H9 (cell line): ENCODE measurements around the gene MUC4. TPM values are rescaled to one million over a fixed set of nuclear protein-coding genes. Genes with fewer than 3 reads are reported as not detected.

Experiments
- DNase-seq: peaks from one replicate; pipeline ENCODE4 v3.0.0-alpha.2; 2017
- H2AFZ ChIP-seq: one replicate; pipeline ENCODE4 v1.6.1; 2013; ENCODE audit warnings: mild to moderate bottlenecking, low read length, control low read depth, moderate library complexity
- H2AK5ac ChIP-seq: 2 replicates; pipeline ENCODE4 v1.6.1; 2013; ENCODE audit warnings: low read length, control low read depth, mixed read lengths; ENCODE audit not compliant: insufficient read length
- H2BK120ac ChIP-seq: one replicate; pipeline ENCODE4 v1.6.1; 2013; ENCODE audit warnings: low read depth, mild to moderate bottlenecking, low read length, control low read depth, inconsistent platforms; ENCODE audit not compliant: poor library complexity, severe bottlenecking
- H2BK12ac ChIP-seq: 2 replicates; pipeline ENCODE4 v1.6.1; 2013; ENCODE audit warnings: low read length, control low read depth, mixed read lengths, low read depth; ENCODE audit not compliant: insufficient read length
- H2BK15ac ChIP-seq: 2 replicates; pipeline ENCODE4 v1.6.1; 2013; ENCODE audit warnings: low read depth, low read length, control low read depth
- H2BK20ac ChIP-seq: one replicate; pipeline ENCODE4 v1.6.1; 2013; ENCODE audit warnings: low read depth, mild to moderate bottlenecking, low read length, control low read depth, inconsistent platforms; ENCODE audit not compliant: poor library complexity, severe bottlenecking
- H2BK5ac ChIP-seq: 2 replicates; pipeline ENCODE4 v1.6.1; 2013; ENCODE audit warnings: low read length, control low read depth, mixed read lengths; ENCODE audit not compliant: insufficient read length
- H3K14ac ChIP-seq: 2 replicates; pipeline ENCODE4 v1.6.1; 2013; ENCODE audit warnings: low read length, control low read depth; ENCODE audit not compliant: insufficient read depth
- H3K18ac ChIP-seq: 2 replicates; pipeline ENCODE4 v1.6.1; 2013; ENCODE audit warnings: low read depth, mild to moderate bottlenecking, mixed read lengths, low read length, control low read depth; ENCODE audit not compliant: insufficient read length
- H3K23ac ChIP-seq: 2 replicates; pipeline ENCODE4 v1.6.1; 2013; ENCODE audit warnings: low read length, control low read depth, mixed read lengths, low read depth; ENCODE audit not compliant: insufficient read length
- H3K23me2 ChIP-seq: 2 replicates; pipeline ENCODE4 v1.6.1; 2013; ENCODE audit warnings: low read depth, mild to moderate bottlenecking, mixed read lengths, low read length, control low read depth; ENCODE audit not compliant: insufficient read length, poor library complexity, severe bottlenecking
- H3K27ac ChIP-seq: 2 replicates; pipeline ENCODE4 v1.5.1; 2013; ENCODE audit warnings: low read length, control low read depth, mixed read lengths, low read depth; ENCODE audit not compliant: insufficient read length
- H3K27me3 ChIP-seq: 2 replicates; pipeline ENCODE4 v1.6.1; 2013; ENCODE audit warnings: low read length, control low read depth, inconsistent platforms; ENCODE audit not compliant: insufficient read depth
- H3K4ac ChIP-seq: 2 replicates; pipeline ENCODE4 v1.6.1; 2013; ENCODE audit warnings: low read depth, mild to moderate bottlenecking, control low read depth, inconsistent platforms, low read length, moderate library complexity
- H3K4me1 ChIP-seq: 2 replicates; pipeline ENCODE4 v1.6.1; 2013; ENCODE audit warnings: low read length, control low read depth, inconsistent platforms; ENCODE audit not compliant: insufficient read depth
- H3K4me2 ChIP-seq: 2 replicates; pipeline ENCODE4 v1.6.1; 2013; ENCODE audit warnings: low read length, control low read depth, mixed read lengths; ENCODE audit not compliant: insufficient read length, insufficient read depth
- H3K56ac ChIP-seq: 2 replicates; pipeline ENCODE4 v1.6.1; 2013; ENCODE audit warnings: low read depth, mild to moderate bottlenecking, mixed read lengths, low read length, control low read depth; ENCODE audit not compliant: insufficient read length
- H3K79me1 ChIP-seq: 2 replicates; pipeline ENCODE4 v1.6.1; 2013; ENCODE audit warnings: low read depth, mild to moderate bottlenecking, moderate library complexity, low read length, control low read depth, inconsistent platforms; ENCODE audit not compliant: insufficient read depth, poor library complexity, severe bottlenecking
- H3K79me2 ChIP-seq: 2 replicates; pipeline ENCODE4 v1.6.1; 2013; ENCODE audit warnings: low read length, control low read depth, inconsistent platforms; ENCODE audit not compliant: insufficient read depth
- H3K9ac ChIP-seq: 2 replicates; pipeline ENCODE4 v1.6.1; 2013; ENCODE audit warnings: low read length, control low read depth, mixed read lengths; ENCODE audit not compliant: insufficient read length; ENCODE audit errors: extremely low read depth
- H3K9me3 ChIP-seq: one replicate; pipeline ENCODE4 v1.6.1; 2013; ENCODE audit warnings: low read depth, low read length, inconsistent platforms; ENCODE audit not compliant: control insufficient read depth
- H3T11ph ChIP-seq: one replicate; pipeline ENCODE4 v1.6.1; 2013; ENCODE audit warnings: mild to moderate bottlenecking, low read length, control low read depth, inconsistent platforms
- H4K20me1 ChIP-seq: one replicate; pipeline ENCODE4 v1.6.1; 2013; ENCODE audit not compliant: control insufficient read depth, insufficient read length, insufficient read depth
- H4K5ac ChIP-seq: 2 replicates; pipeline ENCODE4 v1.6.1; 2013; ENCODE audit warnings: low read depth, mild to moderate bottlenecking, mixed read lengths, low read length, control low read depth; ENCODE audit not compliant: insufficient read length
- H4K8ac ChIP-seq: replicated peaks from 2 replicates; pipeline ENCODE4 v1.6.1; 2013; ENCODE audit warnings: low read length, control low read depth, mixed read lengths, low read depth; ENCODE audit not compliant: insufficient read length
- H4K91ac ChIP-seq: 2 replicates; pipeline ENCODE4 v1.6.1; 2013; ENCODE audit warnings: low read depth, mild to moderate bottlenecking, moderate library complexity, mixed read lengths, low read length, control low read depth; ENCODE audit not compliant: insufficient read length
- H3K27ac Mint-ChIP-seq, 3 experiments: 2 replicates in 2 of 3; 3 replicates in 1 of 3; pipeline ENCODE4 v1.8.0; 2020 to 2021; ENCODE audit warnings: mixed read lengths in 3 of 3, mild to moderate bottlenecking in 1 of 3, moderate library complexity in 1 of 3
- H3K27me3 Mint-ChIP-seq: 2 replicates; pipeline ENCODE4 v1.8.0; 2021; ENCODE audit warnings: low read depth, mild to moderate bottlenecking, moderate library complexity, mixed read lengths
- H3K36me3 Mint-ChIP-seq, 3 experiments: 2 replicates in 2 of 3; 3 replicates in 1 of 3; pipeline ENCODE4 v1.8.0; 2020 to 2021; ENCODE audit warnings: low read depth in 3 of 3, mixed read lengths in 3 of 3; ENCODE audit not compliant: insufficient read depth in 1 of 3
- H3K4me1 Mint-ChIP-seq, 2 experiments: 2 replicates each; pipeline ENCODE4 v1.8.0; 2020; ENCODE audit warnings: mixed read lengths in 2 of 2
- H3K4me3 Mint-ChIP-seq, 2 experiments: 2 replicates in 1 of 2; 3 replicates in 1 of 2; pipeline ENCODE4 v1.8.0; 2020 to 2021; ENCODE audit warnings: mild to moderate bottlenecking in 2 of 2, mixed read lengths in 2 of 2, moderate library complexity in 1 of 2
- H3K9me3 Mint-ChIP-seq, 2 experiments: 2 replicates in 1 of 2; 3 replicates in 1 of 2; pipeline ENCODE4 v1.8.0; 2020; ENCODE audit warnings: mild to moderate bottlenecking in 2 of 2, mixed read lengths in 2 of 2, moderate library complexity in 1 of 2
- CTCF ChIP-seq: fragments of 200-600 bp; sonication (generic); conservative IDR thresholded peaks from 3 replicates; pipeline ENCODE4 v1.8.0; 2021; ENCODE audit warnings: antibody characterized with exemption, mild to moderate bottlenecking
- WGBS: extraction: QIAGEN DNeasy Blood & Tissue Kit; methylation state at CpG from one replicate; pipeline ENCODE4 v1.1.7; 2013; ENCODE audit warnings: missing lambda C conversion rate, low lambda C conversion rate, mixed read lengths; ENCODE audit not compliant: insufficient read length; ENCODE audit errors: extremely low coverage; 5-methylcytosine and 5-hydroxymethylcytosine counted together
- total RNA-seq: library from RNA; stranded (reverse); gene quantifications from 2 replicates; pipeline ENCODE4 v1.2.1, GENCODE V29; 2021

The MUC4 gene
- total RNA-seq, 1 experiment from 2014 or later = 1.2 TPM

GRCh38 chr3:195763076-195763830 is 48.5 kb downstream of the MUC4 start:
- no peak overlapping the region for H4K5ac ChIP-seq
- peaks cover 5% of the 10 kb centered on the region for H3K27me3 Mint-ChIP-seq
- no peak overlapping the region for H2BK20ac ChIP-seq
- no peak overlapping the region for H3K9ac ChIP-seq
- no peak overlapping the region for H2AFZ ChIP-seq
- H3K4ac ChIP-seq = no peak overlapping the region
- H3K18ac ChIP-seq = no peak overlapping the region
- no peak overlapping the region for H4K91ac ChIP-seq
- no peak overlapping the region for H2AK5ac ChIP-seq
- H3K23ac ChIP-seq = no peak overlapping the region
- no peak overlapping the region for H3K27ac ChIP-seq
- no peak overlapping the region for H2BK120ac ChIP-seq
- no peak overlapping the region for H2BK12ac ChIP-seq
- no peak for DNase-seq
- H3K23me2 ChIP-seq = peaks cover 2% of the 10 kb centered on the region
- no peak overlapping the region for H3K4me3 Mint-ChIP-seq
- no peak overlapping the region for H2BK15ac ChIP-seq
- H3K27ac Mint-ChIP-seq = no peak overlapping the region
- no peaks in the 10 kb centered on the region for H3K9me3 ChIP-seq
- H3K4me1 Mint-ChIP-seq = peaks cover 0 to 2% of the 10 kb centered on the region in 2 experiments; a peak in 1 of 4 replicates
- peaks cover 0 to 5% (median 2%) of the 10 kb centered on the region in 3 experiments; a peak in 1 of 7 replicates for H3K36me3 Mint-ChIP-seq
- no peaks in the 10 kb centered on the region for H4K20me1 ChIP-seq
- H3K4me2 ChIP-seq = no peak overlapping the region
- no CpG with 5 or more reads among the region's 28 CpGs for WGBS
- H3K79me2 ChIP-seq = no peaks in the 10 kb centered on the region
- no peaks in the 10 kb centered on the region for H3K27me3 ChIP-seq
- H3T11ph ChIP-seq = no peak overlapping the region
- H2BK5ac ChIP-seq = no peak overlapping the region
- H3K14ac ChIP-seq = no peak overlapping the region
- H3K4me1 ChIP-seq = no peaks in the 10 kb centered on the region
- peaks cover 5 to 8% of the 10 kb centered on the region in 2 experiments; a peak in 4 of 5 replicates for H3K9me3 Mint-ChIP-seq
- H4K8ac ChIP-seq = no peak overlapping the region
- no peak overlapping the region for H3K56ac ChIP-seq
- TF ChIP-seq CTCF = no peak
- no peaks in the 10 kb centered on the region for H3K79me1 ChIP-seq
